Measurements from ENCODE around the gene CHORDC1.

CHORDC1 gene

GRCh38 chr11:90220391-90220790 is 2.5 kb downstream of the CHORDC1 start:
- Histone ChIP-seq H3K4me3 (replicated peaks; ENCODE audit: insufficient read depth, low read length) (peak overlapping the region; percentile 60), H3K27me3 (ENCODE audit: insufficient read depth, poor library complexity, severe bottlenecking) (no peaks in the 10 kb centered on the region), H3K27ac (replicated peaks) (no peak overlapping the region; the same call in 1 of the 2 replicates)
- no peak for TF ChIP-seq CTCF (IDR thresholded peaks at IDR 0.05; ENCODE audit: insufficient read depth, low read length)
- TF ChIP-seq POLR2AphosphoS5 (IDR thresholded peaks at IDR 0.05; ENCODE audit: low read depth) = no peak
- no peak for TF ChIP-seq REST (IDR thresholded peaks at IDR 0.05; ENCODE audit: insufficient replicate concordance, low read depth)
- no peak for TF ChIP-seq SPI1 (IDR thresholded peaks at IDR 0.05; ENCODE audit: borderline replicate concordance, low read depth)
- TF ChIP-seq GABPA (IDR thresholded peaks at IDR 0.05; ENCODE audit: low read depth) = no peak
- DNase-seq (ENCODE audit: low read depth in 1 of 2, low spot score in 1 of 2) = no peak

- Histone ChIP-seq H3K27ac (replicated peaks) (no peak overlapping the region), H3K27me3 (ENCODE audit: insufficient read depth, poor library complexity, severe bottlenecking) (no peaks in the 10 kb centered on the region), H3K4me3 (replicated peaks; ENCODE audit: insufficient read depth, low read length) (no peak overlapping the region)
- no peak for TF ChIP-seq POLR2AphosphoS5 (IDR thresholded peaks at IDR 0.05; ENCODE audit: low read depth)
- no peak for TF ChIP-seq GABPA (IDR thresholded peaks at IDR 0.05; ENCODE audit: low read depth)
- TF ChIP-seq SPI1 (IDR thresholded peaks at IDR 0.05; ENCODE audit: borderline replicate concordance, low read depth) = no peak
- no peak for TF ChIP-seq REST (IDR thresholded peaks at IDR 0.05; ENCODE audit: insufficient replicate concordance, low read depth)
- no peak for TF ChIP-seq CTCF (IDR thresholded peaks at IDR 0.05; ENCODE audit: insufficient read depth, low read length)
- no peak for DNase-seq (ENCODE audit: low read depth in 1 of 2, low spot score in 1 of 2)
Observed at GRCh38 chr11:90219438-90219837, 3.4 kb downstream of the CHORDC1 start.

GRCh38 chr11:90218606-90219005 is 4.2 kb downstream of the CHORDC1 start:
- TF ChIP-seq GABPA (IDR thresholded peaks at IDR 0.05; ENCODE audit: low read depth) (no peak), POLR2AphosphoS5 (IDR thresholded peaks at IDR 0.05; ENCODE audit: low read depth) (no peak), SPI1 (IDR thresholded peaks at IDR 0.05; ENCODE audit: borderline replicate concordance, low read depth) (no peak), REST (IDR thresholded peaks at IDR 0.05; ENCODE audit: insufficient replicate concordance, low read depth) (no peak), CTCF (IDR thresholded peaks at IDR 0.05; ENCODE audit: insufficient read depth, low read length) (no peak)
- H3K27ac ChIP-seq (replicated peaks) = no peak overlapping the region
- no peaks in the 10 kb centered on the region for H3K27me3 ChIP-seq (ENCODE audit: insufficient read depth, poor library complexity, severe bottlenecking)
- DNase-seq (ENCODE audit: low read depth in 1 of 2, low spot score in 1 of 2) = no peak
- no peak overlapping the region for H3K4me3 ChIP-seq (replicated peaks; ENCODE audit: insufficient read depth, low read length)

All from HL-60 (cell line).